Mammary epithelial cell (primary cell): ENCODE results near the gene PPP1CB.

ENCODE experiments used
- CTCF ChIP-seq, 2 donors: IDR thresholded peaks in 1 of 2; conservative IDR thresholded peaks in 1 of 2; 2 replicates each; pipeline ENCODE4 v1.5.1; 2011 to 2012; ENCODE audit warnings: inconsistent platforms in 2 of 2, low read length in 2 of 2, mild to moderate bottlenecking in 2 of 2, control low read depth in 1 of 2, low read depth in 1 of 2; ENCODE audit not compliant: insufficient read depth in 1 of 2; ENCODE audit errors: extremely low read depth in 1 of 2
- EZH2 ChIP-seq: IDR thresholded peaks from 2 replicates; pipeline ENCODE4 v1.6.1; 2012; ENCODE audit warnings: low read length, inconsistent platforms, borderline replicate concordance

- TF ChIP-seq CTCF (conservative IDR thresholded peaks at IDR 0.05 in 1 of 2, IDR thresholded peaks at IDR 0.05 in 1 of 2; ENCODE audit: extremely low read depth in 1 of 2, insufficient read depth in 1 of 2, low read depth in 1 of 2, low read length in 2 of 2) (no peak), EZH2 (no peak)
These were observed 6.8 kb downstream of the PPP1CB start for GRCh38 chr2:28758459-28758858.
